GM12878 (cell line): ENCODE measurements around the gene SNN. TPM values are rescaled to one million over a fixed set of nuclear protein-coding genes. Genes with fewer than 3 reads are reported as not detected.

Source experiments
- ATAC-seq: fragments of 200-7000 bp; cut with Tn5 transposase; 3 replicates; pipeline ENCODE4 v1.9.1; 2020; ENCODE audit warnings: mild to moderate bottlenecking, moderate library complexity
- BruUV-seq: library from RNA; stranded (reverse); fragments of 400-500 nt; replicated peaks from 2 replicates; lab custom pipeline; 2021; lab: Mats Ljungman, UMichigan
- CTCF ChIA-PET: fragments of 300-600 bp; sonication (Branson Sonifier 250); formaldehyde crosslinking; extraction: SDS; loops from one replicate; lab custom pipeline; 2021; ENCODE audit warnings: inconsistent platforms; lab: Yijun Ruan, JAX
- POLR2A ChIA-PET: fragments of 350-600 bp; formaldehyde crosslinking; extraction: SDS; loops from one replicate; lab custom pipeline; 2021; ENCODE audit warnings: inconsistent platforms; lab: Charles Lee
- RAD21 ChIA-PET: fragments of 300-600 bp; sonication (Branson Sonifier 250); formaldehyde crosslinking; loops from one replicate; lab custom pipeline; 2023; ENCODE audit warnings: antibody characterized with exemption; ENCODE audit not compliant: unreplicated experiment; lab: Charles Lee
- SMC1A ChIA-PET: fragments of 300-600 bp; sonication (Branson Sonifier 250); formaldehyde crosslinking; loops from one replicate; lab custom pipeline; 2023; ENCODE audit not compliant: unreplicated experiment, uncharacterized antibody; lab: Charles Lee
- DNase-seq: peaks from one replicate; pipeline ENCODE4 v3.0.0-alpha.2; 2011; ENCODE audit warnings: low read depth, low spot score
- FAIRE-seq: peaks from 3 replicates; lab custom pipeline; 2011; peaks lifted over from hg19 to GRCh38; lab: Jason Lieb, UNC
- H2AFZ ChIP-seq: 2 replicates; pipeline ENCODE4 v1.6.0; 2011; ENCODE audit warnings: low read depth, low read length, control low read depth; ENCODE audit not compliant: control insufficient read depth
- H3K27ac ChIP-seq: 2 replicates; pipeline ENCODE4 v1.5.1; 2011; ENCODE audit warnings: control low read depth; ENCODE audit not compliant: control insufficient read depth, insufficient read depth
- H3K27me3 ChIP-seq, 2 experiments: replicated peaks in 1 of 2; 2 replicates each; pipeline versions ENCODE4 v1.6.0 to v1.6.1; 2011; ENCODE audit warnings: low read length in 1 of 2; ENCODE audit not compliant: control insufficient read depth in 2 of 2, insufficient read depth in 2 of 2
- H3K36me3 ChIP-seq, 2 experiments: 2 replicates each; pipeline ENCODE4 v1.5.1; 2011; ENCODE audit warnings: low read length in 1 of 2; ENCODE audit not compliant: control insufficient read depth in 2 of 2, insufficient read depth in 2 of 2
- H3K4me1 ChIP-seq: 2 replicates; pipeline ENCODE4 v1.6.1; 2011; ENCODE audit warnings: mild to moderate bottlenecking, low read length, moderate library complexity, mixed read lengths; ENCODE audit not compliant: control insufficient read depth, insufficient read depth
- H3K4me2 ChIP-seq: 2 replicates; pipeline ENCODE4 v1.6.0; 2011; ENCODE audit warnings: control low read depth; ENCODE audit not compliant: control insufficient read depth, insufficient read depth
- H3K4me3 ChIP-seq: fragments of 200-600 bp; sonication (generic); 2 replicates; pipeline ENCODE4 v1.5.1; 2016
- H3K79me2 ChIP-seq: 2 replicates; pipeline ENCODE4 v1.6.0; 2011; ENCODE audit warnings: low read length; ENCODE audit not compliant: control insufficient read depth, insufficient read depth
- H3K9ac ChIP-seq: 2 replicates; pipeline ENCODE4 v1.8.0; 2011; ENCODE audit warnings: low read length, control low read depth, mixed read lengths; ENCODE audit not compliant: control insufficient read depth, insufficient read depth
- H3K9me3 ChIP-seq: replicated peaks from 3 replicates; pipeline ENCODE4 v1.5.1; 2011; ENCODE audit warnings: mild to moderate bottlenecking, low read length; ENCODE audit not compliant: control insufficient read depth, insufficient read depth
- H4K20me1 ChIP-seq: 2 replicates; pipeline ENCODE4 v1.6.0; 2011; ENCODE audit not compliant: control insufficient read depth, insufficient read depth
- CREM ChIP-seq: IDR thresholded peaks from 2 replicates; pipeline ENCODE4 v1.6.1; 2014; ENCODE audit warnings: antibody characterized with exemption, low read depth
- EED ChIP-seq: sonication (generic); IDR thresholded peaks from 2 replicates; pipeline ENCODE4 v1.6.1; 2016; ENCODE audit warnings: antibody characterized with exemption, low read depth
- EGR1 ChIP-seq, 2 experiments: IDR thresholded peaks; 1 replicate in 1 of 2; 2 replicates in 1 of 2; pipeline ENCODE4 v1.6.1; 2011 to 2012; ENCODE audit warnings: low read depth in 2 of 2, low read length in 2 of 2, borderline replicate concordance in 1 of 2, mild to moderate bottlenecking in 1 of 2, moderate library complexity in 1 of 2
- GATAD2B ChIP-seq: fragments of 450-650 bp; conservative IDR thresholded peaks from 2 replicates; pipeline ENCODE4 v1.6.1; 2017; ENCODE audit warnings: low read depth, mild to moderate bottlenecking, moderate library complexity
- MXI1 ChIP-seq: fragments of 150-350 bp; IDR thresholded peaks from 2 replicates; pipeline ENCODE4 v1.6.1; 2011; ENCODE audit warnings: low read depth, mild to moderate bottlenecking, inconsistent platforms, low read length, improper control_type of control experiment
- NR2C2 ChIP-seq: IDR thresholded peaks from 2 replicates; pipeline ENCODE4 v1.6.1; 2011; ENCODE audit warnings: borderline replicate concordance, low read depth; ENCODE audit not compliant: control insufficient read depth, insufficient read length
- PAX5 ChIP-seq: IDR thresholded peaks from 2 replicates; pipeline ENCODE4 v1.6.1; 2011; ENCODE audit warnings: low read depth, low read length, borderline replicate concordance
- RCOR1 ChIP-seq: conservative IDR thresholded peaks from 2 replicates; pipeline ENCODE4 v1.6.1; 2012; ENCODE audit warnings: low read depth, low read length, improper control_type of control experiment
- SIX5 ChIP-seq: IDR thresholded peaks from 2 replicates; pipeline ENCODE4 v1.6.1; 2011; ENCODE audit warnings: mild to moderate bottlenecking, low read depth, low read length, moderate library complexity; ENCODE audit not compliant: severe bottlenecking
- WGBS: methylation state at CpG from one replicate; pipeline ENCODE4 v1.1.6; 2016; ENCODE audit warnings: low lambda C conversion rate; ENCODE audit not compliant: insufficient replicate concordance, insufficient coverage; ENCODE audit errors: missing lambda C conversion rate; 5-methylcytosine and 5-hydroxymethylcytosine counted together
- in situ Hi-C: fragments of 300-500 bp; cut with MboI; formaldehyde crosslinking; loops from 9 replicates; pipeline ENCODE4 v1.14.3; 2018; ENCODE audit warnings: mixed read lengths
- intact Hi-C: fragments of 100-400 bp; cut with micrococcal nuclease; formaldehyde crosslinking; loops from one replicate; pipeline ENCODE4 v1.14.2; 2022; ENCODE audit not compliant: unreplicated experiment
- polyA plus RNA-seq, 11 experiments: library from polyadenylated mRNA; depleted of rRNA in 4 of 11; unstranded in 6 of 11; stranded (reverse) in 5 of 11; fragments of >200 nt; fragmentation: Nextera tagmentation in 4 of 11; fragmentation: Illumina TruSeq in 1 of 11; extraction: Ambion mirVana in 4 of 11; extraction: Trizol in 1 of 11; gene quantifications; 1 replicate in 1 of 11; 2 replicates in 10 of 11; pipeline versions ENCODE4 v1.2.1 to v1.2.3, GENCODE V29; 2011 to 2016; ENCODE audit warnings: inconsistent platforms in 2 of 11, missing spikeins in 2 of 11, low read depth in 1 of 11
- total RNA-seq, 4 experiments: library from RNA; depleted of rRNA in 3 of 4; stranded (reverse); fragments of >200 nt in 3 of 4; fragmentation: Illumina TruSeq in 1 of 4; extraction: Trizol in 1 of 4; gene quantifications; 2 replicates each; pipeline versions ENCODE4 v1.2.1 to v1.2.3, GENCODE V29; 2013 to 2021
- TF ChIP-seq, protein P1 (sequence below): fragments of 450-650 bp; IDR thresholded peaks from 2 replicates; pipeline ENCODE4 v1.6.1; 2018; ENCODE audit warnings: mild to moderate bottlenecking, low read depth, moderate library complexity; ENCODE audit not compliant: partially characterized antibody
- TF ChIP-seq, protein P2 (sequence below): IDR thresholded peaks from 2 replicates; pipeline ENCODE4 v1.6.1; 2012; ENCODE audit warnings: low read length, inconsistent platforms
- TF ChIP-seq, protein P3 (sequence below): IDR thresholded peaks from 2 replicates; pipeline ENCODE4 v1.6.1; 2012; ENCODE audit warnings: low read depth, low read length, improper control_type of control experiment
- TF ChIP-seq, protein P4 (sequence below): fragments of 450-650 bp; formaldehyde crosslinking; IDR thresholded peaks from 2 replicates; pipeline ENCODE4 v1.4.0; 2020; ENCODE audit warnings: mild to moderate bottlenecking, moderate library complexity

Gene SNN
- total and polyA plus RNA-seq, 10 of the 15 experiments (the other 5 are each of a cell fraction or from before 2014, with no cell fraction given) = 2.2 to 43.4 (median 27.8) TPM

DNA sequence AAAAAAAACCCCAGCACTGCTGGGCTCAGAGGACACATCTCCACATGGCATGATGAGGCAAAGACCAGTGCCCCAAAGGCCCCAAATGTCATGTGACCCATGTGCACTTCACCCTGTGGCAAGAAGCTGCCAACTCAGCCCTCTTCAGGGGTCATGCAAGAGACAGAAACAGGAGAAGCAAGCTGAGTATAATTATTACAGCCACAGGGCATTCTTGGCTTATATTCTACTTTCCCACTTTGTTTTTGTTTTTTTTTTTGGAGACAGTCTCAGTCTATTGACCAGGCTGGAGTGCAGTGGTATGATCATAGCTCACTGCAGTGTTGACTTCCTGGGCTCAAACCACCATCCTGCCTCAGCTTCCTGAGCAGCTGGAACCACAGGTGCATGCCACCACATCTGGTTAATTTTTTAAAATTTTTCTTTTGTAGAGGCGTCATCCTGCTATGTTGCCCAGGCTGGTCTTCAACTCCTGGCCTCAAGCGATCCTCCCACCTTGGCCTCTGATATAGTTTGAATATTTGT, 48.9 kb upstream of the SNN start (continued):
- TF ChIP-seq, protein P1, sequence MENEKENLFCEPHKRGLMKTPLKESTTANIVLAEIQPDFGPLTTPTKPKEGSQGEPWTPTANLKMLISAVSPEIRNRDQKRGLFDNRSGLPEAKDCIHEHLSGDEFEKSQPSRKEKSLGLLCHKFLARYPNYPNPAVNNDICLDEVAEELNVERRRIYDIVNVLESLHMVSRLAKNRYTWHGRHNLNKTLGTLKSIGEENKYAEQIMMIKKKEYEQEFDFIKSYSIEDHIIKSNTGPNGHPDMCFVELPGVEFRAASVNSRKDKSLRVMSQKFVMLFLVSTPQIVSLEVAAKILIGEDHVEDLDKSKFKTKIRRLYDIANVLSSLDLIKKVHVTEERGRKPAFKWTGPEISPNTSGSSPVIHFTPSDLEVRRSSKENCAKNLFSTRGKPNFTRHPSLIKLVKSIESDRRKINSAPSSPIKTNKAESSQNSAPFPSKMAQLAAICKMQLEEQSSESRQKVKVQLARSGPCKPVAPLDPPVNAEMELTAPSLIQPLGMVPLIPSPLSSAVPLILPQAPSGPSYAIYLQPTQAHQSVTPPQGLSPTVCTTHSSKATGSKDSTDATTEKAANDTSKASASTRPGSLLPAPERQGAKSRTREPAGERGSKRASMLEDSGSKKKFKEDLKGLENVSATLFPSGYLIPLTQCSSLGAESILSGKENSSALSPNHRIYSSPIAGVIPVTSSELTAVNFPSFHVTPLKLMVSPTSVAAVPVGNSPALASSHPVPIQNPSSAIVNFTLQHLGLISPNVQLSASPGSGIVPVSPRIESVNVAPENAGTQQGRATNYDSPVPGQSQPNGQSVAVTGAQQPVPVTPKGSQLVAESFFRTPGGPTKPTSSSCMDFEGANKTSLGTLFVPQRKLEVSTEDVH = no peak
- TF ChIP-seq, protein P2, sequence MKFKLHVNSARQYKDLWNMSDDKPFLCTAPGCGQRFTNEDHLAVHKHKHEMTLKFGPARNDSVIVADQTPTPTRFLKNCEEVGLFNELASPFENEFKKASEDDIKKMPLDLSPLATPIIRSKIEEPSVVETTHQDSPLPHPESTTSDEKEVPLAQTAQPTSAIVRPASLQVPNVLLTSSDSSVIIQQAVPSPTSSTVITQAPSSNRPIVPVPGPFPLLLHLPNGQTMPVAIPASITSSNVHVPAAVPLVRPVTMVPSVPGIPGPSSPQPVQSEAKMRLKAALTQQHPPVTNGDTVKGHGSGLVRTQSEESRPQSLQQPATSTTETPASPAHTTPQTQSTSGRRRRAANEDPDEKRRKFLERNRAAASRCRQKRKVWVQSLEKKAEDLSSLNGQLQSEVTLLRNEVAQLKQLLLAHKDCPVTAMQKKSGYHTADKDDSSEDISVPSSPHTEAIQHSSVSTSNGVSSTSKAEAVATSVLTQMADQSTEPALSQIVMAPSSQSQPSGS = no peak
- no peak for TF ChIP-seq NR2C2

DNA sequence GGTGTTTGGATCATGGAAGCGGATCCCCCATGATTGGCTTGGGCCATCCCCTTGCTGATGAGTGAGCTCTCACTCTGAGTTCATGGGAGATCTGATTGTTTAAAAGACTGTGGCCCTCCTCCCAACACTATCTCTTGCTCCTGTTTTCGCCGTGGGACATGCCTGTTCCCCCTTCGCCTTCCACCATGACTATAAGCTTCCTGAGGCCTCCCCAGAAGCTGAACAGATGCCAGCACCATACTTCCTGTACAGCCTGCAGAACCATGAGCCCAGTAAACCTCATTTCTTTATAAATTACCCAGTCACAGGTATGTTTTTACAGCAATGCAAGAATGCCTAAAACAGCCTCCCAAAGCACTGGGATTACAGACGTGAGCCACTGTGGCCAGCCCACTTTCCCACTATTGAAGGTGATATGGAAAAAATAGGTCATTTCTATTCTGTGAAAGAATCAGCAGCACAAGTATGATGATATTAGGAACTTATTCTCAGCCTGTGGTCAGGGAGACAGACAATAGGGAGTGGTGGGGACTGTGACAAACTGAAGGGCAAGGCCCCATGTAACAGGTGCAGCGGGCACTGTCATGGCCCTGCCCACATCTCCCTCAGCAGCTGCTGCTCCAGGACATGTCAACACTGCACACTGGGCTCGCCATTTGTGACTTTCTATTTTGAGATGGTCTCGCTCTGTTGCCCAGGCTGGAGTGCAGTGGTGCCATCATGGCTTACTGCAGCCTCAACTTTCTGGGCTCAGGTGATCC, 47.8 kb upstream of the SNN start:
- H3K9me3 ChIP-seq = no peaks in the 10 kb centered on the region
- intact Hi-C loops (no loop called here), in situ Hi-C loops (no loop called here)
- H3K4me1 ChIP-seq = peaks cover 9% of the 10 kb centered on the region
- ChIA-PET POLR2A (no interaction called here), CTCF (interaction anchor here (1.1 kb wide), 1 partner anchor 20 kb away, joined by 3 read pairs; no protein-coding TSS in a partner anchor), SMC1A (interaction anchor here (0.8 to 1.1 kb wide), 2 partner anchors 18 to 89 kb away, joined by 3 to 4 read pairs; no protein-coding TSS in a partner anchor), RAD21 (no interaction called here)
- FAIRE-seq = no peak
- no peak overlapping the region for H3K9ac ChIP-seq
- H3K79me2 ChIP-seq = no peaks in the 10 kb centered on the region
- ATAC-seq = no peak
- no peak overlapping the region for H2AFZ ChIP-seq
- WGBS = 82% methylated on average over 8 of the region's 8 CpGs
- no peak overlapping the region for H3K4me2 ChIP-seq
- no peak for DNase-seq
- no peaks in the 10 kb centered on the region for H3K27me3 ChIP-seq
- H4K20me1 ChIP-seq = no peaks in the 10 kb centered on the region
- BruUV-seq = no TSS peak
- H3K27ac ChIP-seq = no peak overlapping the region
- H3K4me3 ChIP-seq = no peak overlapping the region
- no peaks in the 10 kb centered on the region for H3K36me3 ChIP-seq
- TF ChIP-seq EED (no peak), GATAD2B (no peak), MXI1 (no peak), CREM (no peak), SIX5 (no peak), EGR1 (IDR thresholded peaks at IDR 0.05; ENCODE audit: borderline replicate concordance in 1 of 2, low read depth in 2 of 2, low read length in 2 of 2) (no peak), RCOR1 (no peak), PAX5 (no peak)
- TF ChIP-seq, protein P3, sequence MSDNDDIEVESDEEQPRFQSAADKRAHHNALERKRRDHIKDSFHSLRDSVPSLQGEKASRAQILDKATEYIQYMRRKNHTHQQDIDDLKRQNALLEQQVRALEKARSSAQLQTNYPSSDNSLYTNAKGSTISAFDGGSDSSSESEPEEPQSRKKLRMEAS = no peak
- TF ChIP-seq, protein P4, sequence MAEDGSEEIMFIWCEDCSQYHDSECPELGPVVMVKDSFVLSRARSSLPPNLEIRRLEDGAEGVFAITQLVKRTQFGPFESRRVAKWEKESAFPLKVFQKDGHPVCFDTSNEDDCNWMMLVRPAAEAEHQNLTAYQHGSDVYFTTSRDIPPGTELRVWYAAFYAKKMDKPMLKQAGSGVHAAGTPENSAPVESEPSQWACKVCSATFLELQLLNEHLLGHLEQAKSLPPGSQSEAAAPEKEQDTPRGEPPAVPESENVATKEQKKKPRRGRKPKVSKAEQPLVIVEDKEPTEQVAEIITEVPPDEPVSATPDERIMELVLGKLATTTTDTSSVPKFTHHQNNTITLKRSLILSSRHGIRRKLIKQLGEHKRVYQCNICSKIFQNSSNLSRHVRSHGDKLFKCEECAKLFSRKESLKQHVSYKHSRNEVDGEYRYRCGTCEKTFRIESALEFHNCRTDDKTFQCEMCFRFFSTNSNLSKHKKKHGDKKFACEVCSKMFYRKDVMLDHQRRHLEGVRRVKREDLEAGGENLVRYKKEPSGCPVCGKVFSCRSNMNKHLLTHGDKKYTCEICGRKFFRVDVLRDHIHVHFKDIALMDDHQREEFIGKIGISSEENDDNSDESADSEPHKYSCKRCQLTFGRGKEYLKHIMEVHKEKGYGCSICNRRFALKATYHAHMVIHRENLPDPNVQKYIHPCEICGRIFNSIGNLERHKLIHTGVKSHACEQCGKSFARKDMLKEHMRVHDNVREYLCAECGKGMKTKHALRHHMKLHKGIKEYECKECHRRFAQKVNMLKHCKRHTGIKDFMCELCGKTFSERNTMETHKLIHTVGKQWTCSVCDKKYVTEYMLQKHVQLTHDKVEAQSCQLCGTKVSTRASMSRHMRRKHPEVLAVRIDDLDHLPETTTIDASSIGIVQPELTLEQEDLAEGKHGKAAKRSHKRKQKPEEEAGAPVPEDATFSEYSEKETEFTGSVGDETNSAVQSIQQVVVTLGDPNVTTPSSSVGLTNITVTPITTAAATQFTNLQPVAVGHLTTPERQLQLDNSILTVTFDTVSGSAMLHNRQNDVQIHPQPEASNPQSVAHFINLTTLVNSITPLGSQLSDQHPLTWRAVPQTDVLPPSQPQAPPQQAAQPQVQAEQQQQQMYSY (CRISPR knock-in tag) = no peak
